ENCODE results near the gene TCTN3. TPM values are rescaled to one million over a fixed set of nuclear protein-coding genes. Genes with fewer than 3 reads are reported as not detected.

TCTN3 gene
- total RNA-seq, 1 donor from 2014 or later, result 47.5 TPM

- ChIA-PET CTCF (no interaction called here), POLR2A (no interaction called here)
- ATAC-seq (ENCODE audit: low read depth), result no peak
- Mint-ChIP-seq H3K4me1 (peaks cover 20% of the 10 kb centered on the region), H3K9me3 (peaks cover 3% of the 10 kb centered on the region), H3K27me3 (no peaks in the 10 kb centered on the region), H3K27ac (no peak overlapping the region), H3K4me3 (no peak overlapping the region), H3K36me3 (ENCODE audit: low read depth) (peaks cover 75% of the 10 kb centered on the region)
- no peak for DNase-seq
- TF ChIP-seq, protein P1, sequence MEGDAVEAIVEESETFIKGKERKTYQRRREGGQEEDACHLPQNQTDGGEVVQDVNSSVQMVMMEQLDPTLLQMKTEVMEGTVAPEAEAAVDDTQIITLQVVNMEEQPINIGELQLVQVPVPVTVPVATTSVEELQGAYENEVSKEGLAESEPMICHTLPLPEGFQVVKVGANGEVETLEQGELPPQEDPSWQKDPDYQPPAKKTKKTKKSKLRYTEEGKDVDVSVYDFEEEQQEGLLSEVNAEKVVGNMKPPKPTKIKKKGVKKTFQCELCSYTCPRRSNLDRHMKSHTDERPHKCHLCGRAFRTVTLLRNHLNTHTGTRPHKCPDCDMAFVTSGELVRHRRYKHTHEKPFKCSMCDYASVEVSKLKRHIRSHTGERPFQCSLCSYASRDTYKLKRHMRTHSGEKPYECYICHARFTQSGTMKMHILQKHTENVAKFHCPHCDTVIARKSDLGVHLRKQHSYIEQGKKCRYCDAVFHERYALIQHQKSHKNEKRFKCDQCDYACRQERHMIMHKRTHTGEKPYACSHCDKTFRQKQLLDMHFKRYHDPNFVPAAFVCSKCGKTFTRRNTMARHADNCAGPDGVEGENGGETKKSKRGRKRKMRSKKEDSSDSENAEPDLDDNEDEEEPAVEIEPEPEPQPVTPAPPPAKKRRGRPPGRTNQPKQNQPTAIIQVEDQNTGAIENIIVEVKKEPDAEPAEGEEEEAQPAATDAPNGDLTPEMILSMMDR (IDR thresholded peaks at IDR 0.05), result no peak
- intact Hi-C loops (cut with micrococcal nuclease), result loop anchor here (10.0 kb wide), 1 partner anchor 395 kb away; the partner anchor contains the start of gene CCNJ
Measured at GRCh38 chr10:95650232-95650631, 43.5 kb downstream of the TCTN3 start.

DNA sequence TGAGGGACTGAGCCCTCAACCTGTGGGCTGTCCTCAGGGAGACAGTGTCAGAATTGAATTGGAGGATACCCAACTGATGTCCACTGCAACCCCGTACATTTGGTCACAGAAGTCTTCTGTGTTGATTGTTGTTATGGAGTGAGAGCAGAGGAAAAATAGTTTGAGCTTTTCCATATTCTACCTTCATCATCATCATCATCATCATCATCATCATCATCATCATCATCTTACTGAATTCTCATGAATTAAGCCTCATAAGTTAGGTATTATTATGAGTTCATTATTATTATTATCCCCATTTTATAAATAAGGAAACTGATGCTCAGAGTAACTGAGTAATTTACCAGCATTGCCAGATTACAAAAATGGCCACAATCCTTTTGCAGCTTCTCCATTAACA, 45.6 kb downstream of the TCTN3 start:
- no peaks in the 10 kb centered on the region for H3K27me3 Mint-ChIP-seq
- no peak overlapping the region for H3K4me3 Mint-ChIP-seq
- H3K9me3 Mint-ChIP-seq, result peaks cover 3% of the 10 kb centered on the region
- no peak overlapping the region for H3K27ac Mint-ChIP-seq
- peaks cover 9% of the 10 kb centered on the region for H3K4me1 Mint-ChIP-seq
- ChIA-PET POLR2A (no interaction called here), CTCF (interaction anchor here (0.6 kb wide), 1 partner anchor 274 kb away, joined by 3 read pairs; no protein-coding TSS in a partner anchor)
- H3K36me3 Mint-ChIP-seq (ENCODE audit: low read depth), result peaks cover 81% of the 10 kb centered on the region
- no peak for DNase-seq
- TF ChIP-seq, protein P1 (IDR thresholded peaks at IDR 0.05), result no peak
- intact Hi-C loops (cut with micrococcal nuclease), result no loop called here
- no peak for ATAC-seq (ENCODE audit: low read depth)

DNA sequence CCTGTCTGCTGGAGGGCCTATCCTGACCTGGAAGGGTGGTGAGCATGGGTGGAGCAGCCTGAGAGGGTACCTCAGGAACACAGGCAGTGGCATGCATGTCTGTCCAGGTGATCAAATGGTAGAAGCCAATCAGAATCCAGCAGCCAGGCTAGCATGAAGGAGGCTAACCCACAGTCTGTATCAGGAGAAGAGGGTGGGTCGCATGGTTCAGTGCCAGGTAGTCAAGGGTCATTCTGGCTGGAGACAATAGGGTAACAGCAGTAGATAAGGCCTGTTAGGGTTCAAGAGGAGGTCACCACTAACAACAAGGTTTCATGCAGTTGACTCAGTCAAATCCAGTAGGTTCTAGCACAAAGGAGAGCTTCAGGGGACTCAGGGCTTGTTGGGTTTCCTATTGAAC, 47.6 kb downstream of the TCTN3 start:
- TF ChIP-seq, protein P1 (IDR thresholded peaks at IDR 0.05), result no peak
- H3K27ac Mint-ChIP-seq, result no peak overlapping the region
- ChIA-PET CTCF (no interaction called here), POLR2A (no interaction called here)
- H3K4me3 Mint-ChIP-seq, result no peak overlapping the region
- H3K36me3 Mint-ChIP-seq (ENCODE audit: low read depth), result peaks cover 73% of the 10 kb centered on the region
- no peaks in the 10 kb centered on the region for H3K9me3 Mint-ChIP-seq
- DNase-seq, result no peak
- H3K4me1 Mint-ChIP-seq, result peaks cover 2% of the 10 kb centered on the region
- no peaks in the 10 kb centered on the region for H3K27me3 Mint-ChIP-seq
- ATAC-seq (ENCODE audit: low read depth), result no peak
- intact Hi-C loops (cut with micrococcal nuclease), result no loop called here

- Mint-ChIP-seq H3K27me3 (no peaks in the 10 kb centered on the region), H3K27ac (no peak overlapping the region), H3K36me3 (ENCODE audit: low read depth) (peaks cover 73% of the 10 kb centered on the region), H3K4me1 (peaks cover 2% of the 10 kb centered on the region), H3K4me3 (no peak overlapping the region), H3K9me3 (no peaks in the 10 kb centered on the region)
- TF ChIP-seq, protein P1 (IDR thresholded peaks at IDR 0.05), result no peak
- ChIA-PET CTCF (no interaction called here), POLR2A (no interaction called here)
- ATAC-seq (ENCODE audit: low read depth), result no peak
- no peak for DNase-seq
- intact Hi-C loops (cut with micrococcal nuclease), result no loop called here
Measured at GRCh38 chr10:95644901-95645300, 48.8 kb downstream of the TCTN3 start.

DNA sequence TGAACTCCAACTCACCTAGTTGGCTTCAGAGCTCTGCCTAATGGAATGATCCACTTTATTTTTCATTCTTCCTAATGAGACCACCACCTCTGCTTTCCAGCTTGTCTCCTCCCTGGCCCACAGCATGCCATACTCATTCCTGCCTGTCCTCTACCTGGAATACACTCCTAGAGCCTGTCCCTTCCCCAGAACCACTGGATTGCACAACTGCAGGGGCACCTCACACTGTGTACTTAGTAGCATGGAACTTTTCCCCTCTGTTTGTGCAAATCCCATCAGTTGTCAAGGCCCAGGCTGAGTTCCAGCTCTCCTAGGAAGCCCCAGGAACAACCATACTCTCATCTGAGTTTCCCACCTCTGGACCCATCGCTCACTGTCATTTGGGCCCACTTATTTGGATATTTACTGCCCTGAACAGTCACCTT, 52.8 kb downstream of the TCTN3 start:
- TF ChIP-seq, protein P1 (IDR thresholded peaks at IDR 0.05), result no peak
- CTCF ChIA-PET, result no interaction called here
- DNase-seq (no peak), ATAC-seq (ENCODE audit: low read depth) (no peak)
- intact Hi-C loops (cut with micrococcal nuclease), result no loop called here
- peaks cover 65% of the 10 kb centered on the region for H3K36me3 Mint-ChIP-seq (ENCODE audit: low read depth)
- no peaks in the 10 kb centered on the region for H3K9me3 Mint-ChIP-seq
- no peaks in the 10 kb centered on the region for H3K27me3 Mint-ChIP-seq
- H3K4me3 Mint-ChIP-seq, result no peak overlapping the region
- POLR2A ChIA-PET, result interaction anchor here (0.5 kb wide), 1 partner anchor 616 kb away, joined by 3 read pairs; no protein-coding TSS in a partner anchor
- no peak overlapping the region for H3K27ac Mint-ChIP-seq
- no peaks in the 10 kb centered on the region for H3K4me1 Mint-ChIP-seq
